HG03354 (cell line): ENCODE data around the gene TBC1D5.

Experiments used
- ATAC-seq: cut with Tn5 transposase; IDR thresholded peaks from one replicate; pipeline ENCODE4 v1.9.1; 2021; ENCODE audit warnings: mild to moderate bottlenecking; ENCODE audit not compliant: unreplicated experiment, poor library complexity, severe bottlenecking

Gene TBC1D5

GRCh38 chr3:17339132-17339575 lies 403.3 kb downstream of the TBC1D5 start:
- no peak for ATAC-seq

DNA sequence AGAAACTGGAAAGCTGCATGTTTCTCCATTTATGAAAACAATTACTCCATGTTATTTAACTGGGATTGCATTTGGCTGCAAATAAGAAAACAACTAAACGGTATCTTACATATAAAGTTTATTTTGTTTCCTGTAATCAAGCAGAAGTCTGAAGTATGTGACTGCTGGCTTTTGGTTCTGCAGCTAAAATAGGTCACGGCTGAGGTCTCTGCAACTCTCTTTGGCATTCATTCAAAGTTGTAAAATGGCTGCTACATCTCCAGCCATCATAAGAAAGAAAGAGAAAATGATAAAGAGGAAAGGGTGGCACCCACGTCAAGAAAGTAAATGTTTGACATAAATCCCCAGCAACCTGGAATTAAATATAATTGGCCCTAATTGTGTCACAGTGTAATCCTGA lies 406.1 kb downstream of the TBC1D5 start:
- no peak for ATAC-seq

DNA sequence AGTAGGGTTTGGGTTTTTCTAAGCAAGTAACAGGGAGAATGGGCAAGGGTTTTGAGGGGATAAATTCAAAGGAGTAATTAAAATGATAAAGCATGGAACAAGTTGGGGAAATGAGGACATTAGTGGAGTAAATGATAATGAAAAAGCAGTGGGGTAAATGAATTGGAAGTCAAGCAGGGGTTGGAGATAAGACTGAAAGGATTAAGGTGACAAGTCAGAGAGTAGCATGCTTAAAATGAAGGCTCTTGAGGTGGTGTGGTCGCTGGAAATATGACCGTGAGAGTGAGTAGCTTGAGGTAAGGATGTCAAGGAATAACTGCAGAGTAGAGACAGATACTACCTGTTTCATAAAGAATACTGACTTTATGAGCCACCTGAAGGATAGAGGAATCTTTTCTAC lies 408.5 kb downstream of the TBC1D5 start:
- no peak for ATAC-seq

- ATAC-seq = no peak
These were observed 409.0 kb downstream of the TBC1D5 start for GRCh38 chr3:17333446-17333845.

- ATAC-seq = no peak
These were observed 411.8 kb downstream of the TBC1D5 start for GRCh38 chr3:17330660-17331059.

- no peak for ATAC-seq
These were observed 412.5 kb downstream of the TBC1D5 start for GRCh38 chr3:17329927-17330326.

DNA sequence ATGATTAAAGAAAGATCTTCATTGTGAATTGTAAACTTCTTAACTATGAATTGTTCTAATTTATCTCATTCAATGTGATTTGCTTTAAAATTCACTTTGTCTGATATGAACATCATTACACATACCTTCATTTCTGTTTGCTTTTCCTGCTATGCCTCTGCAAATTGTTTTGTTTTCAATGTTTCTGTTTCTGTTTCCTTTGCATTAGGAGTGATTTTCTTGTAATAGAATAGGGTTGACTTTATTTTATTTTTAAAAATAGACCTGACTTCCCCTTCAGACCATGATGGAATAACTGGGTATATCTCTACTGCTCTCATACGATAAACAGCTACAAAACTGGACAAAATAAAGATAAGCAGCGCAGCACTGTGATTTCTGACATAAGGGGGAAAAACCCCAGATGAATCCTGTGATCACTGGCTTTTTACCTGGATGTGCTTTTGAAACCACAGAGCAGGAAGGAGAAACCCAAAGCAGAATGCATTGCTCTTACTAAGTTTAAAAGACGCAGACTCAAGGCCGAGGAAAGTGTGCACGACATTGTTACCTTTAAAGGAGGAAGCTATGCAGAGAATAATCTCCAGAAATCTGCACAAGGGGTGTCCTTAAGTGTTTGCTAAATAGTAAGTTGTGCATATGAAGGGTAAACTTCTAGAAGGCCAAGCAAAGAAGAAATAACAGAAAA lies 420.2 kb downstream of the TBC1D5 start:
- ATAC-seq = peak; percentile 61

DNA sequence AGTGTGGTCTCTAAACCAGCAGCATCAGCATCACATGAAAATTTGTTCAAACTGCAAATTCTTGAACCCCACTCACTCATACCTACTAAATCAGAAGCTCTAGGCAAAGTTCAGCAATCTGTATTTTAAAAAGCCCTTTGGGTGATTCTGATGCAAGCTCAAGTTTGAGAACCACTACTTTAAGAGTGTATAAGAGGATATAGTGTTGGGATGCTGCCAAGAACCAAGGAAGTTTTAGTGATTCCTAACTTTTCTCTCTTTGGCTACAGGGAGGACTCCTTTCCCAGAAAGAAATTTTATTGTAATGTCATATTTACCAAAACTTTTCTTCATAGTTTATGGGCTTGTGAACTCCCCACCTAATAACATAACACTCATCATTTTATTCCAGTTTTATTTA lies 422.2 kb downstream of the TBC1D5 start:
- ATAC-seq = no peak

DNA sequence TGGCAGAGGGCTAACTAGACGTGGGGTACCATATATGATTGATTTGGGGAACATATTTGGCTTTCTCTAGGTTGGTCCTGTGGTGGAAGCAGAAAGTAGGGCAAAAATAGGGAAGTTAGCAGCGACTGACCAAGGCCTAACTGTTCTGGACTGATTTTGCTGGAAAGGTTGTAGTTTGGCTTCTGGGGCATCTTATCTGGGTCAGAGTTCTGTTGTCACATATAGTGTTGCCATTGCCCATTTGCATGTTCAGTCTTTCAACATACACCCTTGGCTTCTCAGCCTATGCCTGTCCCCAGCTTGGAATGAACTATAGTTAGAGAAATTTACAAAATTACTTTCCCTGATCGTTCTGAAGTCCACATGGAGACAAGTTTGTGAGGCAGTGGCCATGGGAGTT lies 426.5 kb downstream of the TBC1D5 start:
- no peak for ATAC-seq

GRCh38 chr3:17314171-17314570 lies 428.3 kb downstream of the TBC1D5 start:
- no peak for ATAC-seq

- ATAC-seq = no peak
These were observed 428.7 kb downstream of the TBC1D5 start for GRCh38 chr3:17313746-17314145.

GRCh38 chr3:17310983-17311382 lies 431.4 kb downstream of the TBC1D5 start:
- ATAC-seq = no peak

DNA sequence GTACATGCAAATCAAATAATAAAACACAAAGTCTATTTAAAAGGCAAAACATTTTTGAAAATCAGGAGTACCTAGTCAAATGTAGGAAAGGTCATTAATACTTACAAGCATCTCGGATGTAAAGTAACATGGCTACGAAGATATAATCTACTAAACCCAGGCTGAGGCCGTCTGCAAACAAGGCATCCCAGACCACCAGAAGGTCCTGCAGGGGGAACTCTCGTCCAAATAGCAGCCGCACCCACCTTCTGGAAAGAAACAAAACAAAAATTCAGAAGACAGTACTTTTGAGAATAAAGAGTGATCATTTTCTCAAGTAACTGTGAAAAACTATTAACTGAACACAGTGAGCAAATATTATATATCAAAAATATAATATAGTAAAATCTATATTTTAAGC lies 434.5 kb downstream of the TBC1D5 start:
- ATAC-seq = no peak

GRCh38 chr3:17307482-17307881 lies 434.9 kb downstream of the TBC1D5 start:
- ATAC-seq = no peak

DNA sequence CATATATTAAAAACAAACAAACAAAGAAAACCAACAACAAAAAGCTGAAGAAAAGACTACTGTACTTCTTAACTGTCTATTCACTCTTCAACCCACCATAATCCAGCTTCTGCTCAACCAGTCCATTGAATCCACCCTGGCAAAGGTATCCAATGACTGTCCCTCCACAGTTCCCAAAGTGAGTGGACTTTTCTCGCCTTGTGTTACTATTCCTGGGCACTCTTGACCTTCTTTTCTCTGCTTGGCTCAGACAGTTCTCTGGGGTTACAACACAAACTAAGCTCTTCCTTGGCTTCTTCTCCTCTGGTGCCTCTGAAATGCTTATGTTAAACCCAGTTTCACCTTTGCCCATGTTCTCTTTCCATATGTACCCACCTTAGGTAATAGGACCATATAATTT lies 437.5 kb downstream of the TBC1D5 start:
- no peak for ATAC-seq

DNA sequence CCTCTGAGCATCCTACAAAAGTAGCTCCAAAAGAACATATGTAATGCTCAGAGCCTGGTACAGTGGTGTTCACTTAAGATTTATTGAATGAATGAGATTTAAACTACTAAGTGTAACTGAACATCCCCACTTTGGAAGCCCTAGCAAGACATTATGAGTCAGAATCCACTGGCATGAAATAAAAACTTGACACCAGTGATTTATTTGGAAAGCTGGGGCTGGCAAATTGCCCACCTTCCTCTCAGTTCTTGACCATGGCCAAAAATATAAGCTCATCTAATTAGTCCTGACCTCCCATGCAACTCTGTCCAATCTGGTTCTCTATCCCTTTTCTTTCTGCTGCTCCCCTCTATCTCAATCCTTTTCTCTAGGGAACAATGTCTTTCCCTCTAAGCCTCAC lies 439.7 kb downstream of the TBC1D5 start:
- ATAC-seq = no peak

DNA sequence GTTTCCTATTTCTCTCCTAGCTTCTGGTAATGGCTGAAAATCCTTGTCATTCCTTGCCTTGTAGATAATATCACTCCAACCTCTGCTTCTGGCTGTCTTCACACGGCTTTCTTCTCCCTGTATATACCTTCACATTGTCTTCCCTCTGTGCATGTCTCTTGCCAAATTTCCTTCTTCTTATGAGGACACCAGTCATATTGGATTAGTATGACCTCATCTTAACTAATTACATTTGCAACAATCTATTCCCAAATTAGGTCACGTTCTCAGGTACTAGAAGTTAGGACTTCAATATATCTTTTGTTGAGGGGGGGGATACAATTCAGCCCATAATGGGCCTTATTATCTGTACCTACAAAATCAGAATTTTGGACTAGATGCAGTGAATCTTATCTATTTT lies 440.3 kb downstream of the TBC1D5 start:
- ATAC-seq = no peak

DNA sequence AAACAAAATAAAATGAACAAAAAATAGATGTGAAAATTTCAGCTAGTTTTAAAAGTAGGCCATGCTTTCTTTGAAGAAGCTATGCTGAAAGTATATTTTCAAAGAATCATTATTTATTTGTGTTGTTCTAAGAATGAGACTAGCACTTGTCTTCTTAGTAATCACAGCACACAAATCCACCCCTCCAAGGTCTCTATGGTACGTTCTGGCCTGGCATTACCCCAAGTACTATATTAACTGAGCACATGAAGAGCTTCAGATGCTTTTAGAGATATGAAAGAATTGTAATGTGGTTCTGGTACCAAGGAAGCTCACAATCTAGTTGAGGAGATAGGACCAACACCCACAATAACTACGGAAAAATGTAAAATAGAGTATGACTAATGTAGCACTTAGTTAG lies 441.2 kb downstream of the TBC1D5 start:
- no peak for ATAC-seq

GRCh38 chr3:17300441-17300840 lies 442.0 kb downstream of the TBC1D5 start:
- no peak for ATAC-seq

DNA sequence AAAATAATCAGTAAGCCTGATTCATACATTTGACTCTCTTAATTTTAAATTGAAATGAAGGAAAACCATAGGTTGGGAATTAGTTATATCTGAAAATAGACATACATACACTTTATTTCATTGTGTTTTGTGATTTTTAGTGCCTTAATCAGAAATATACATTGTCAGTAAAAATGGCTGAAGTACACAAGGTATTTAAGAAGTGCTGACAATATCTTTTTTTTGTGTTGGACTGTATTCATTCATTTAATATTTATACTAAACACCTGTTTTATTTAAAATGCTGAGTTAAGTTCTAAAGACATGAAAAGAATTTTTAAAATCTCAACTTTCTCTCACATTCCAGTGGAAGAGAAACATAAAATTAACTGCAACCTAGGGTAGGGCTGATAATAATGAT lies 444.4 kb downstream of the TBC1D5 start:
- ATAC-seq = no peak

- no peak for ATAC-seq
These were observed 449.9 kb downstream of the TBC1D5 start for GRCh38 chr3:17292556-17292955.

DNA sequence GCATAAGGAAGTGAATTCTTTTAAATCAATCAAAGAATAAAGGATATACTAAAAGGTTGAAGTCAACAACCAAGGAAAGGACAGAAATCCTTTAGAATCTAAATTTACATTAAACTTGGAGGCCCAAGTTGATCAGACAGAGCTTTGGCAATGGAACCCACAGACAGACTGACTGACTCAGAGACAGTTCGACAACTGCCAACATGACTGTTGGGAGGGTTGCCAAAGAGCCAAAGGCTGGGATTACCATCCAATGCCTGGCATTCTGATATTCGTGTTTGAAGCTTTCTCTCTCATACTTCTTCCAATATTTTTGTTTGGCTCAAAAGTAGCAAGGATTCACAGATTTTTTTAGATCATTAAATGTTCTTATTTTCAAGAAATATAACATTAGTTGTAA lies 451.5 kb downstream of the TBC1D5 start:
- no peak for ATAC-seq
